Measurements from ENCODE around the gene GFPT1.

GFPT1 gene

DNA sequence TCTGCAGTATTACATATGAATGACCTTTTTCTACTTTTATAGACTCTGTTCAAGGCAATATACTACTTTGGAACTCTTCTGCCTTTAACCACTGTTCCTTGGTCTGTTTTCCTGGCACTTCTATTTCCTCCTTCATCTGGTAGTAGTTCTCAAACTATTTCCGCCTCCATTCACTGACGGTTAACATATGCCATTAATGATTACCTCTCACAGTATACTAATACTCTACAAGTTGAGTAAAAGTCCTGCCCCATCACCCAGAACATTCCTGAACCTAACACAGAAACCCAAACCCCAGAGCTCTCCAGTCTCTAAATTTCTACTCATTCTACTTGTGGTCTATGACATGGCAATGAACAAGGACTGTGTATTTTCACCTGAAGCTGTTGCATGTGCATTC lies 4.5 kb downstream of the GFPT1 start:
- H3K4me3 ChIP-seq (ENCODE audit: low read depth, low read length), result no peak overlapping the region
- peaks cover 0 to 3% of the 10 kb centered on the region in 2 experiments; a peak in 1 of 3 replicates for H3K36me3 ChIP-seq (ENCODE audit: control insufficient read depth in 2 of 2, insufficient read depth in 1 of 2, low read length in 2 of 2)
- TF ChIP-seq ZBTB7A (tag by site-specific recombination; IDR thresholded peaks at IDR 0.05; ENCODE audit: low read depth), result no peak
- POLR2A ChIA-PET, result no interaction called here
- no peaks in the 10 kb centered on the region for H3K4me1 ChIP-seq (ENCODE audit: control insufficient read depth, insufficient read depth, low read length)
- H3K27ac ChIP-seq (ENCODE audit: extremely low read depth, low read depth, low read length), result no peak overlapping the region
- CTCF ChIA-PET, result no interaction called here
- no peaks in the 10 kb centered on the region for H3K9me3 ChIP-seq (ENCODE audit: control insufficient read depth, insufficient read depth, low read depth, low read length)

GRCh38 chr2:69381337-69381737 lies 5.7 kb downstream of the GFPT1 start:
- ChIA-PET CTCF (interaction anchor here (0.7 kb wide), 1 partner anchor 343 kb away, joined by 4 read pairs; no protein-coding TSS in a partner anchor), POLR2A (interaction anchor here (0.6 kb wide), 1 partner anchor 193 kb away, joined by 3 read pairs; no protein-coding TSS in a partner anchor)
- Histone ChIP-seq H3K27ac (ENCODE audit: extremely low read depth, low read depth, low read length) (no peak overlapping the region), H3K4me1 (ENCODE audit: control insufficient read depth, insufficient read depth, low read length) (no peaks in the 10 kb centered on the region), H3K4me3 (ENCODE audit: low read depth, low read length) (no peak overlapping the region), H3K36me3 (ENCODE audit: control insufficient read depth in 2 of 2, insufficient read depth in 1 of 2, low read length in 2 of 2) (peaks cover 0 to 3% of the 10 kb centered on the region in 2 experiments; a peak in 1 of 3 replicates), H3K9me3 (ENCODE audit: control insufficient read depth, insufficient read depth, low read depth, low read length) (no peaks in the 10 kb centered on the region)
- 0 out of 2 replicates have a peak, but pooled peaks have one; percentile 54 for TF ChIP-seq KLF17 (tag by site-specific recombination; IDR thresholded peaks at IDR 0.05)
- no peak for TF ChIP-seq GLIS2 (tag by site-specific recombination; IDR thresholded peaks at IDR 0.05)
- TF ChIP-seq, protein P1, sequence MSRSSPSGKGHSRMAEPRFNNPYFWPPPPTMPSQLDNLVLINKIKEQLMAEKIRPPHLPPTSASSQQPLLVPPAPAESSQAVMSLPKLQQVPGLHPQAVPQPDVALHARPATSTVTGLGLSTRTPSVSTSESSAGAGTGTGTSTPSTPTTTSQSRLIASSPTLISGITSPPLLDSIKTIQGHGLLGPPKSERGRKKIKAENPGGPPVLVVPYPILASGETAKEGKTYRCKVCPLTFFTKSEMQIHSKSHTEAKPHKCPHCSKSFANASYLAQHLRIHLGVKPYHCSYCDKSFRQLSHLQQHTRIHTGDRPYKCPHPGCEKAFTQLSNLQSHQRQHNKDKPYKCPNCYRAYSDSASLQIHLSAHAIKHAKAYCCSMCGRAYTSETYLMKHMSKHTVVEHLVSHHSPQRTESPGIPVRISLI (tag by site-specific recombination; IDR thresholded peaks at IDR 0.05), result peak; percentile 56; the same call in 1 of the 2 replicates

DNA sequence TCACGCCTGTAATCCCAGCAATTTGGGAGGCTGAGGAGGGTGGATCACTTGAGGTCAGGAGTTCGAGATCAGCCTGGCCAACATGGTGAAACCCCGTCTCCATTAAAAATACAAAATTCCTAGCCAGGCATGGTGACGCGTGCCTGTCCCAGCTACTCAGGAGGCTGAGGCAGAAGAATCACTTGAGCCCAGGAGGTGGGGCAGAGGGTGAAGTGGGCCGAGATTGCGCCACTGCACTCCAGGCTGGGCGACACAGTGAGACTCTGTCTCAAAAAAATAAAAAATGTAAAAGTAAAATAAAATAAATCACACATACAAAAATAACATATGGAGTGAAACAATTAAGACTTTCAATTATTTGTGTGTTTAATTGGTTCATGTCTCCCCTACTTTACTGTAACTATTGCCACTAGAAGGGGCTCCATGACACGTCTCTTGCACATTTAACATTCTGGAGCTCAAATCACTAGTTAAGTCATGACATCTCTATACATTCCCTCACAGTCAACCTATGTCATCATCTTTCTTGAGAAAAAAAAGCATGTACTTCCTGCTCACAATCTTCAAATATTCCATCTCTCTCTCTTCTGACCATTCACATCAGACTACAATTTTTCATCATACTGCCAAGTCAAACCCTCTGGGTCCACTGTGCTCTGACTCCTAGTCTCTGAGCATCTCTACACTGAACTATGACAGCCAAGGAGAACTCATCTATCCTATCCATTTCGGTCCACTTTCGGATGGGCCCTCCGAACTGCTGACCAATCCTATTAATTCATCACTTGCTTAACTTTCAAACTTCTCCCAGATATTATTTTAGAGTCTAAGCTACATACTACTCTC lies 6.7 kb downstream of the GFPT1 start:
- H3K36me3 ChIP-seq (ENCODE audit: control insufficient read depth in 2 of 2, insufficient read depth in 1 of 2, low read length in 2 of 2), result peaks cover 0 to 3% of the 10 kb centered on the region in 2 experiments; a peak in 1 of 3 replicates
- no peak for TF ChIP-seq ZNF214 (tag by site-specific recombination; IDR thresholded peaks at IDR 0.05; ENCODE audit: borderline replicate concordance)
- TF ChIP-seq ZNF600 (tag by site-specific recombination; IDR thresholded peaks at IDR 0.05), result 0 out of 2 replicates have a peak, but pooled peaks have one; percentile 26
- TF ChIP-seq ZNF488 (tag by site-specific recombination; IDR thresholded peaks at IDR 0.05), result no peak
- TF ChIP-seq ZNF335 (tag by site-specific recombination; conservative IDR thresholded peaks at IDR 0.05), result no peak
- TF ChIP-seq, protein P2, sequence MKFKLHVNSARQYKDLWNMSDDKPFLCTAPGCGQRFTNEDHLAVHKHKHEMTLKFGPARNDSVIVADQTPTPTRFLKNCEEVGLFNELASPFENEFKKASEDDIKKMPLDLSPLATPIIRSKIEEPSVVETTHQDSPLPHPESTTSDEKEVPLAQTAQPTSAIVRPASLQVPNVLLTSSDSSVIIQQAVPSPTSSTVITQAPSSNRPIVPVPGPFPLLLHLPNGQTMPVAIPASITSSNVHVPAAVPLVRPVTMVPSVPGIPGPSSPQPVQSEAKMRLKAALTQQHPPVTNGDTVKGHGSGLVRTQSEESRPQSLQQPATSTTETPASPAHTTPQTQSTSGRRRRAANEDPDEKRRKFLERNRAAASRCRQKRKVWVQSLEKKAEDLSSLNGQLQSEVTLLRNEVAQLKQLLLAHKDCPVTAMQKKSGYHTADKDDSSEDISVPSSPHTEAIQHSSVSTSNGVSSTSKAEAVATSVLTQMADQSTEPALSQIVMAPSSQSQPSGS (tag by site-specific recombination; IDR thresholded peaks at IDR 0.05; ENCODE audit: low read depth), result peak; percentile 12; the same call in 1 of the 2 replicates
- TF ChIP-seq, protein P3, sequence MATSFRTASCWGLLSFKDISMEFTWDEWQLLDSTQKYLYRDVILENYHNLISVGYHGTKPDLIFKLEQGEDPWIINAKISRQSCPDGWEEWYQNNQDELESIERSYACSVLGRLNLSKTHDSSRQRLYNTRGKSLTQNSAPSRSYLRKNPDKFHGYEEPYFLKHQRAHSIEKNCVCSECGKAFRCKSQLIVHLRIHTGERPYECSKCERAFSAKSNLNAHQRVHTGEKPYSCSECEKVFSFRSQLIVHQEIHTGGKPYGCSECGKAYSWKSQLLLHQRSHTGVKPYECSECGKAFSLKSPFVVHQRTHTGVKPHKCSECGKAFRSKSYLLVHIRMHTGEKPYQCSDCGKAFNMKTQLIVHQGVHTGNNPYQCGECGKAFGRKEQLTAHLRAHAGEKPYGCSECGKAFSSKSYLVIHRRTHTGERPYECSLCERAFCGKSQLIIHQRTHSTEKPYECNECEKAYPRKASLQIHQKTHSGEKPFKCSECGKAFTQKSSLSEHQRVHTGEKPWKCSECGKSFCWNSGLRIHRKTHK (tag by site-specific recombination; IDR thresholded peaks at IDR 0.05), result no peak
- no peak overlapping the region for H3K4me3 ChIP-seq (ENCODE audit: low read depth, low read length)
- CTCF ChIA-PET, result no interaction called here
- H3K27ac ChIP-seq (ENCODE audit: extremely low read depth, low read depth, low read length), result no peak overlapping the region
- no peaks in the 10 kb centered on the region for H3K4me1 ChIP-seq (ENCODE audit: control insufficient read depth, insufficient read depth, low read length)
- POLR2A ChIA-PET, result no interaction called here
- no peaks in the 10 kb centered on the region for H3K9me3 ChIP-seq (ENCODE audit: control insufficient read depth, insufficient read depth, low read depth, low read length)

All from HEK293 (cell line).